HG02852 (cell line): ENCODE measurements around the gene RUBCN.
"Not testable (repeated sequence)": the region's sequence is repeated elsewhere in the genome, so short reads cannot be mapped to it uniquely, and the experiment has no call there.

Experiments
- ATAC-seq: cut with Tn5 transposase; IDR thresholded peaks from one replicate; pipeline ENCODE4 v1.9.1; 2021; ENCODE audit warnings: mild to moderate bottlenecking, moderate library complexity; ENCODE audit not compliant: unreplicated experiment

Gene RUBCN

GRCh38 chr3:197687570-197687969 lies 49.1 kb downstream of the RUBCN start:
- no peak for ATAC-seq

GRCh38 chr3:197686899-197687298 lies 49.8 kb downstream of the RUBCN start:
- no peak for ATAC-seq

- ATAC-seq = no peak
These were observed 51.2 kb downstream of the RUBCN start for GRCh38 chr3:197685546-197685945.

- ATAC-seq = no peak
These were observed 53.5 kb downstream of the RUBCN start for GRCh38 chr3:197683191-197683590.

- no peak for ATAC-seq
These were observed 54.0 kb downstream of the RUBCN start for GRCh38 chr3:197682713-197683112.

GRCh38 chr3:197680955-197681521 lies 55.7 kb downstream of the RUBCN start:
- no peak for ATAC-seq

GRCh38 chr3:197675951-197676350 lies 60.8 kb downstream of the RUBCN start:
- no peak for ATAC-seq

GRCh38 chr3:197675563-197675860 lies 61.2 kb downstream of the RUBCN start:
- no peak for ATAC-seq

- no peak for ATAC-seq
These were observed 61.8 kb downstream of the RUBCN start for GRCh38 chr3:197674741-197675562.

- ATAC-seq = no peak
These were observed 63.5 kb downstream of the RUBCN start for GRCh38 chr3:197673170-197673569.

GRCh38 chr3:197670361-197670760 lies 66.3 kb downstream of the RUBCN start:
- no peak for ATAC-seq

GRCh38 chr3:197667968-197668367 lies 68.7 kb downstream of the RUBCN start:
- no peak for ATAC-seq

GRCh38 chr3:197667293-197667692 lies 69.4 kb downstream of the RUBCN start:
- ATAC-seq = not testable (repeated sequence)

GRCh38 chr3:197666221-197666842 lies 70.4 kb downstream of the RUBCN start:
- not testable (repeated sequence) for ATAC-seq

GRCh38 chr3:197665549-197665948 lies 71.2 kb downstream of the RUBCN start:
- peak; percentile 7 for ATAC-seq

GRCh38 chr3:197665142-197665491 lies 71.6 kb downstream of the RUBCN start:
- peak; percentile 86 for ATAC-seq

- peak; percentile 55 for ATAC-seq
These were observed 72.1 kb downstream of the RUBCN start for GRCh38 chr3:197664414-197665141.

- ATAC-seq = not testable (repeated sequence)
These were observed 73.2 kb downstream of the RUBCN start for GRCh38 chr3:197663367-197664140.

- ATAC-seq = not testable (repeated sequence)
These were observed 74.4 kb downstream of the RUBCN start for GRCh38 chr3:197662352-197662751.

- ATAC-seq = not testable (repeated sequence)
These were observed 74.8 kb downstream of the RUBCN start for GRCh38 chr3:197661874-197662273.
